Progenitor cell of endocrine pancreas (in vitro differentiated cells): ENCODE results near the gene SERTAD2. TPM values are rescaled to one million over a fixed set of nuclear protein-coding genes. Genes with fewer than 3 reads are reported as not detected.

ENCODE experiments used
- DNase-seq: peaks from one replicate; pipeline ENCODE4 v3.0.0; 2021; ENCODE audit warnings: low spot score; ENCODE audit not compliant: unreplicated experiment
- H3K27ac Mint-ChIP-seq: 2 replicates; pipeline ENCODE4 v1.8.0; 2021; ENCODE audit warnings: mild to moderate bottlenecking, moderate library complexity, mixed read lengths
- H3K27me3 Mint-ChIP-seq: 2 replicates; pipeline ENCODE4 v1.8.0; 2021; ENCODE audit warnings: mixed read lengths
- H3K36me3 Mint-ChIP-seq: 2 replicates; pipeline ENCODE4 v1.8.0; 2022; ENCODE audit warnings: mixed read lengths; ENCODE audit not compliant: insufficient read depth
- H3K4me1 Mint-ChIP-seq: 2 replicates; pipeline ENCODE4 v1.8.0; 2021; ENCODE audit warnings: low read depth, mixed read lengths
- H3K4me3 Mint-ChIP-seq: 2 replicates; pipeline ENCODE4 v1.8.0; 2021; ENCODE audit warnings: low read depth, mild to moderate bottlenecking, moderate library complexity, mixed read lengths
- H3K9me3 Mint-ChIP-seq: 2 replicates; pipeline ENCODE4 v1.8.0; 2021; ENCODE audit warnings: low read depth, mixed read lengths
- CTCF ChIP-seq: fragments of 200-600 bp; sonication (generic); IDR thresholded peaks from one replicate; pipeline ENCODE4 v1.5.0; 2021; ENCODE audit warnings: antibody characterized with exemption, mild to moderate bottlenecking; ENCODE audit not compliant: unreplicated experiment
- total RNA-seq: library from RNA; stranded (reverse); gene quantifications from 2 replicates; pipeline ENCODE4 v1.2.1, GENCODE V29; 2021

SERTAD2 gene
- total RNA-seq, 1 donor from 2014 or later = 19.0 TPM

- Mint-ChIP-seq H3K9me3 (peaks cover 3% of the 10 kb centered on the region), H3K4me3 (no peak overlapping the region), H3K4me1 (no peaks in the 10 kb centered on the region), H3K36me3 (no peaks in the 10 kb centered on the region), H3K27me3 (no peaks in the 10 kb centered on the region), H3K27ac (no peak overlapping the region)
- no peak for DNase-seq
- TF ChIP-seq CTCF = no peak
Observed at GRCh38 chr2:64686283-64686956, 32.7 kb upstream of the SERTAD2 start.

GRCh38 chr2:64685430-64685829 lies 31.7 kb upstream of the SERTAD2 start:
- H3K27me3 Mint-ChIP-seq = no peaks in the 10 kb centered on the region
- no peaks in the 10 kb centered on the region for H3K36me3 Mint-ChIP-seq
- no peaks in the 10 kb centered on the region for H3K4me1 Mint-ChIP-seq
- H3K4me3 Mint-ChIP-seq = no peak overlapping the region
- peaks cover 3% of the 10 kb centered on the region for H3K9me3 Mint-ChIP-seq
- no peak for DNase-seq
- TF ChIP-seq CTCF = no peak
- H3K27ac Mint-ChIP-seq = no peak overlapping the region

GRCh38 chr2:64683771-64684510 lies 30.2 kb upstream of the SERTAD2 start:
- Mint-ChIP-seq H3K27ac (peak overlapping the region; percentile 67), H3K9me3 (peaks cover 3% of the 10 kb centered on the region), H3K4me3 (no peak overlapping the region), H3K4me1 (no peaks in the 10 kb centered on the region), H3K27me3 (no peaks in the 10 kb centered on the region), H3K36me3 (no peaks in the 10 kb centered on the region)
- no peak for DNase-seq
- no peak for TF ChIP-seq CTCF

- H3K27ac Mint-ChIP-seq = no peak overlapping the region
- H3K27me3 Mint-ChIP-seq = no peaks in the 10 kb centered on the region
- no peaks in the 10 kb centered on the region for H3K9me3 Mint-ChIP-seq
- TF ChIP-seq CTCF = no peak
- no peak for DNase-seq
- no peaks in the 10 kb centered on the region for H3K36me3 Mint-ChIP-seq
- no peaks in the 10 kb centered on the region for H3K4me1 Mint-ChIP-seq
- H3K4me3 Mint-ChIP-seq = no peak overlapping the region
Observed at GRCh38 chr2:64681479-64681967, 27.8 kb upstream of the SERTAD2 start.

- H3K9me3 Mint-ChIP-seq = no peaks in the 10 kb centered on the region
- H3K4me1 Mint-ChIP-seq = no peaks in the 10 kb centered on the region
- no peaks in the 10 kb centered on the region for H3K27me3 Mint-ChIP-seq
- TF ChIP-seq CTCF = no peak
- H3K4me3 Mint-ChIP-seq = no peak overlapping the region
- no peak overlapping the region for H3K27ac Mint-ChIP-seq
- DNase-seq = no peak
- H3K36me3 Mint-ChIP-seq = no peaks in the 10 kb centered on the region
Observed at GRCh38 chr2:64679673-64680425, 26.1 kb upstream of the SERTAD2 start.
